Mesodermal cell (in vitro differentiated cells): ENCODE data around the gene GRM4.

Experiments used
- H3K27ac ChIP-seq: 2 replicates; pipeline ENCODE4 v1.7.0; 2013; ENCODE audit warnings: mild to moderate bottlenecking, low read depth, low read length, moderate library complexity; ENCODE audit not compliant: severe bottlenecking
- H3K36me3 ChIP-seq: 2 replicates; pipeline ENCODE4 v1.7.1; 2013; ENCODE audit warnings: mild to moderate bottlenecking, low read length, moderate library complexity; ENCODE audit not compliant: control insufficient read depth, insufficient read depth
- H3K4me1 ChIP-seq: one replicate; pipeline ENCODE4 v1.7.1; 2013; ENCODE audit warnings: mild to moderate bottlenecking, low read length; ENCODE audit not compliant: insufficient read depth, control insufficient read depth, poor library complexity, severe bottlenecking
- H3K4me3 ChIP-seq: 2 replicates; pipeline ENCODE4 v1.7.0; 2013; ENCODE audit warnings: low read length, control low read depth, mild to moderate bottlenecking; ENCODE audit not compliant: insufficient read depth, poor library complexity, severe bottlenecking; ENCODE audit errors: extremely low read depth
- H3K9me3 ChIP-seq: 2 replicates; pipeline ENCODE4 v1.7.1; 2013; ENCODE audit warnings: mild to moderate bottlenecking, low read length, moderate library complexity; ENCODE audit not compliant: control insufficient read depth
- WGBS, 2 experiments: methylation state at CpG; one replicate each; pipeline ENCODE4 v1.1.5; 2013; ENCODE audit warnings: missing lambda C conversion rate in 2 of 2; ENCODE audit not compliant: insufficient coverage in 2 of 2; 5-methylcytosine and 5-hydroxymethylcytosine counted together

The GRM4 gene

DNA sequence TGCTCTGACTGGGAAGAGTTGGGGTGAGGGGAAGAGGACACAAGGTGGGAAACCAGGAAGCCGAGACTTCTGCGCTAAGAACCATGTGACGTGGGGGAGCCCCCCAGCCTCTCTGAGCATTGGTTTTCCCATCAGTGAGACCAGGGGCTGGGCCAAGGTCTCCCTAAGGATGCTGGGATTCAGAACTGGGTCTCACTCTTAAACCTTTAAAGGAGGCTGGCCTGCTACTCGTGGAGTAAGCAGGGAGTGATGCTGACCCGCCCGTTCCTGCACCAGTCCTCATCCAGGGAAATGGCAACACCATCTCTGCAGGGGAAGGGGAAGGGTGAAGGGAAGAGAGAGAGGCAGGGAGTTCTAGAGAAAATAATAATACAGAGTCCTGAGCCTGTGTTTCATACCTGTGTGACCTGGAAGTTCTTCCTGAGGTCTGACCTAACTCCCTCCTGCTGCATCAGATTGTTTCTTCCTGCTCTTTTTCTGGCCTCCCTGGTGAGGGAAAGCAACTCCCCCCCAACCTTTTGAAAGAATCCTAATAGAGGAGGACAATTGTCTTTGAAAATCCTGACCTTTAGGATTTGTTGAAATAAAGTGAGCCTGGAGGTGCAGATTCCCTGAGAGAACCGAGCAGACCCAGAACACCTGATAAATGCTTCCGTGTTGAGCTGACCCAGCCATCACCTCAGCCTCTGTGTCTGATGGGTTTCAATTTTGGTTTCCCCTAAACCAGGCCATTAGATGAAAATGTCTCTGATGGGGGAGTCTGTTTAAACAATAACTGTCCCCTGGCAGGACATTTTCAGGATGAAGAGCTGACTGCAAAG, 3.0 kb upstream of the GRM4 start:
- WGBS, 2 experiments = 77 to 82% methylated on average over 6 to 8 of the region's 8 CpGs
- H3K4me3 ChIP-seq = no peak overlapping the region
- peaks cover 3% of the 10 kb centered on the region for H3K4me1 ChIP-seq
- H3K36me3 ChIP-seq = no peaks in the 10 kb centered on the region
- H3K9me3 ChIP-seq = no peaks in the 10 kb centered on the region
- no peak overlapping the region for H3K27ac ChIP-seq

GRCh38 chr6:34147906-34148630, 2.2 kb upstream of the GRM4 start:
- WGBS, 2 experiments = 61 to 78% methylated on average over 8 to 10 of the region's 13 CpGs
- H3K27ac ChIP-seq = no peak overlapping the region

DNA sequence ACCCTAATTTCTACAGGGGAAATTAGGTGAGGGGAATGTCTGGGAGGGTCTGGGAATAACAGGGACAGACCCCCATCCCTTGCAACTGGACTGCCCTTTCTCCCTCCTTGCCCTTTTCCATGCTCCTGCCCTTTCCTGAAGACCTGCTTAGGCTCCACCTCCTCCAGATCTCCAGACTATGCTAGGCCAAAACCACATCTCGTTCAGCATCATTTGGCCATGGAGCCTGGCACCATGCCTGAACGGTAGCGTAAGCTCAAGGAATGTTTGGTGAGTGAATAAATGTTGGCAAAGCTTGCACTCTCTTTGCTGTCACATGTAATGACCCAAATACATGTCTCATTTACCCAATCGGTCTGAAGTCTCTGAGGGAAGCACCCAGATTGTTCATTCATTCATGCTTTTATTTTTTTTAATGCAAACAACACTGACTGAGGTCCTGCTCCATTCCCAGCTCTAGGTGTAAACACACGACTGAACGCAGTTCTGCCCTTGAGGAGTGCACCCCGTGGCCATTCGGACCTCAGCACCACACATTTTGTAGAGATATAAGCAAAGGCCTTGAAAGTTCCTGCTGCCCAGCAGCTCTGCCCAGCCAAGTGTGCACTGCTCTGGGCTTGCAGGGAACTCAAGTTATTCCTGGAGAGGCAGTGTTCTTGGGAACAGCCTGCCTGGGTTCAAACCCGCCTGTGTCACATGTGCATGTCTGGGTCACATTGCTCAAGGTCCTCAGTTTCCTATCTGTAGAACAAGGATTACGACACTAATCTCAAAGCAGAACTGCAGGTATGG, 1.1 kb upstream of the GRM4 start:
- no peaks in the 10 kb centered on the region for H3K36me3 ChIP-seq
- WGBS, 2 experiments = 80 to 87% methylated on average over 8 to 10 of the region's 10 CpGs
- peaks cover 20% of the 10 kb centered on the region for H3K4me1 ChIP-seq
- no peaks in the 10 kb centered on the region for H3K9me3 ChIP-seq
- no peak overlapping the region for H3K4me3 ChIP-seq
- no peak overlapping the region for H3K27ac ChIP-seq

More at GRCh38 chr6:34147906-34148630, 2.2 kb upstream of the GRM4 start:
- Histone ChIP-seq H3K9me3 (no peaks in the 10 kb centered on the region), H3K4me1 (peaks cover 10% of the 10 kb centered on the region), H3K36me3 (no peaks in the 10 kb centered on the region), H3K4me3 (no peak overlapping the region)

GRCh38 chr6:34145161-34146020, 496 bp downstream of the GRM4 start:
- H3K27ac ChIP-seq = no peak overlapping the region
- peaks cover 24% of the 10 kb centered on the region for H3K4me1 ChIP-seq
- H3K36me3 ChIP-seq = no peaks in the 10 kb centered on the region
- peak overlapping the region; percentile 32 for H3K4me3 ChIP-seq
- 1% methylated on average over 80 to 89 of the region's 100 CpGs for WGBS, 2 experiments
- H3K9me3 ChIP-seq = no peaks in the 10 kb centered on the region

GRCh38 chr6:34144581-34145160, 1.2 kb downstream of the GRM4 start:
- 0% methylated on average over 52 to 54 of the region's 58 CpGs for WGBS, 2 experiments
- no peak overlapping the region for H3K27ac ChIP-seq
- peak overlapping the region; percentile 32 for H3K4me3 ChIP-seq
- H3K36me3 ChIP-seq = no peaks in the 10 kb centered on the region
- H3K4me1 ChIP-seq = peaks cover 24% of the 10 kb centered on the region
- H3K9me3 ChIP-seq = no peaks in the 10 kb centered on the region

GRCh38 chr6:34143884-34144580, 1.9 kb downstream of the GRM4 start:
- Histone ChIP-seq H3K27ac (no peak overlapping the region), H3K9me3 (no peaks in the 10 kb centered on the region), H3K36me3 (no peaks in the 10 kb centered on the region), H3K4me3 (peak overlapping the region; percentile 32), H3K4me1 (peaks cover 24% of the 10 kb centered on the region)
- whole genome bisulfite sequencing, 2 experiments = 0 to 1% methylated on average over 34 to 48 of the region's 63 CpGs

GRCh38 chr6:34143196-34143883, 2.5 kb downstream of the GRM4 start:
- Histone ChIP-seq H3K9me3 (no peaks in the 10 kb centered on the region), H3K4me3 (peak overlapping the region; percentile 32), H3K4me1 (peaks cover 24% of the 10 kb centered on the region), H3K27ac (no peak overlapping the region), H3K36me3 (no peaks in the 10 kb centered on the region)
- WGBS, 2 experiments = 71 to 75% methylated on average over 14 to 17 of the region's 23 CpGs

DNA sequence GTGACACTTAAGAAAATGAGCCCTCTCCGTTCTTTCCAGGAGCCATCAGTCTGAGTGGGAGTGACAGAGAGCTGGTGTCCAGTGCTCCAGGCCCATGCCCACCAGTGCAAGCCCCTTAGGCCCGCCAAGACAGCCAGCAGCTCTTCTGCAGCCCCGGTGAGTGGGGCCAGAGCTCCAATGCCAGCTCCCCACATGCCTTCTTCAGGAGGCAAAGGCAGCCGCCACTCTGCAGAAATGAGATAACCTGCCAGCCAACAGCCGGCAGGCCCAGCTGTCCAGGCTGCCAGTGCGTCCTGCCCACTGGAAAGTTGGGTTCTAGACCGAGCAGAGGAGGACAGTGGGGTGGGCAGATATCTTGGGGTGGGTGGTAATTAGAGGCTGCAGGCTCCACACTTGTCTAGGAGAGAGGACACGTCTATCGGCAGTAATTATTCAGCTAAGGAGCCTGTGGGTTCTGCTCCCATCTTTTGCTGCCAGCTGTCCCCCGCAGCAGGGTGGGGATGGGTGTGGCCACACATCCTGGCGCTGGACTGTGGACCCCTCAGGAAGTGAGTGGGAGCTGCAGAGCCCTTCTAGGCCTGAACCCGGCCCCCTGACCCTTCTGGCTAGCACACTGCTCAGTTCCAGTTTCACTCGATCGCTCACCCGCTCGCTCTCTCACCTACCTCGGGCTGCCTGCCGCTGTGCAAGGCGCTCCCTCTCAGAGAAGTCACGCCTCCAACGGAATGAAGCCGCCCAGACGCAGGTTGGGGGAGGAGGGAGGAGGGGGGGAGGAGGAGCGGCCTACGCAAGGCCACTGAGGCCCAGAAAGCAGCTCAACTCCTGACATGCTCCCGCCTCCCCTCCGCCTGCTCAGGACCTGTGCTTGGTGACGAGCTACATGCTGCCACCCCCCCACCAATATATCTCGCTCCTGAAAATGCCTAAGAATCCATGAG, 3.6 kb downstream of the GRM4 start:
- no peak overlapping the region for H3K27ac ChIP-seq
- no peak overlapping the region for H3K4me3 ChIP-seq
- peaks cover 24% of the 10 kb centered on the region for H3K4me1 ChIP-seq
- H3K9me3 ChIP-seq = no peaks in the 10 kb centered on the region
- WGBS, 2 experiments = 55% methylated on average over 16 to 17 of the region's 29 CpGs
- no peaks in the 10 kb centered on the region for H3K36me3 ChIP-seq
